GM10266 (cell line): ENCODE measurements around the gene SETD1B.

Experiments used
- DNase-seq: peaks from one replicate; pipeline ENCODE4 v3.0.0; 2012; ENCODE audit errors: extremely low spot score
- TF ChIP-seq, protein P1 (sequence below): IDR thresholded peaks from 2 replicates; pipeline ENCODE4 v1.5.1; 2012; ENCODE audit warnings: mild to moderate bottlenecking, low read depth; ENCODE audit not compliant: control insufficient read depth, insufficient read depth; ENCODE audit errors: missing control alignments

SETD1B gene

DNA sequence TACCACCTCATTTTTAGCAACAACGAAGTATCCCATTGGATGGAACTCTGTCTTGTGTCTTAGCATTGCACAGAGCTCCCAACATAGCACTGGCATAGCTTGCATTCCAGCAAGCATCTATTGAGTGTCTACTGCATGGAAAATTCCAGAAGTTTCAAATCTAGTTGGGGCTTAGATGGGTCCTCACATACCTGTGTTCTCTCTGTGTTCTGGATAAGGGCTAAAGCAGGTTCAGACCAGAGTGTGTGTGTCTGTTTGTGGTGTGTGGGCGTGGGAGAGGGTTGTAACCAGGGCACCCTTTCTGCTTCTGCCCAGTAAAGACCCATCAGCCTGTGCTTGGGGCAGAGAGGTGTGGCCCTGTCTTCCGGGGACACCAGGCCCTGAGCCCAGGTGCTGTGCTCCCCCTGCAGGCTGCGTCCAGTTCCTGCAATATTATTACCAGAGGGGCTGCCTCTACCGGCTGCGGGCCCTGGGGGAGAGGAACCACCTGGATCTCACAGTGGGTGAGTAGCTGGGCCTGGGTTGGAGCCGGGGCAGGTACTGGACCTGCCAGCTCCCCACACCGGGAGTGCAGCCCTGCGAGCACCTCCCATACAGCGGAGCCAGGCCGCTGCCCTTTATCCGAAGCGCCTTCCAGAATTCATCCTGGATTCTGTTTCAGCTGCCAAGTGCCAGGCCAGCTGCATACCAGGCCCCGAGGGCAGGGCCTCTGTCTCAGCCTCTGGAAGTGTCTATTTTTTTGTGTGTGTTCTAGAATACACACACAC, 30.6 kb upstream of the SETD1B start:
- TF ChIP-seq, protein P1, sequence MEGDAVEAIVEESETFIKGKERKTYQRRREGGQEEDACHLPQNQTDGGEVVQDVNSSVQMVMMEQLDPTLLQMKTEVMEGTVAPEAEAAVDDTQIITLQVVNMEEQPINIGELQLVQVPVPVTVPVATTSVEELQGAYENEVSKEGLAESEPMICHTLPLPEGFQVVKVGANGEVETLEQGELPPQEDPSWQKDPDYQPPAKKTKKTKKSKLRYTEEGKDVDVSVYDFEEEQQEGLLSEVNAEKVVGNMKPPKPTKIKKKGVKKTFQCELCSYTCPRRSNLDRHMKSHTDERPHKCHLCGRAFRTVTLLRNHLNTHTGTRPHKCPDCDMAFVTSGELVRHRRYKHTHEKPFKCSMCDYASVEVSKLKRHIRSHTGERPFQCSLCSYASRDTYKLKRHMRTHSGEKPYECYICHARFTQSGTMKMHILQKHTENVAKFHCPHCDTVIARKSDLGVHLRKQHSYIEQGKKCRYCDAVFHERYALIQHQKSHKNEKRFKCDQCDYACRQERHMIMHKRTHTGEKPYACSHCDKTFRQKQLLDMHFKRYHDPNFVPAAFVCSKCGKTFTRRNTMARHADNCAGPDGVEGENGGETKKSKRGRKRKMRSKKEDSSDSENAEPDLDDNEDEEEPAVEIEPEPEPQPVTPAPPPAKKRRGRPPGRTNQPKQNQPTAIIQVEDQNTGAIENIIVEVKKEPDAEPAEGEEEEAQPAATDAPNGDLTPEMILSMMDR, result peak; percentile 94
- DNase-seq, result peak; percentile 93

DNA sequence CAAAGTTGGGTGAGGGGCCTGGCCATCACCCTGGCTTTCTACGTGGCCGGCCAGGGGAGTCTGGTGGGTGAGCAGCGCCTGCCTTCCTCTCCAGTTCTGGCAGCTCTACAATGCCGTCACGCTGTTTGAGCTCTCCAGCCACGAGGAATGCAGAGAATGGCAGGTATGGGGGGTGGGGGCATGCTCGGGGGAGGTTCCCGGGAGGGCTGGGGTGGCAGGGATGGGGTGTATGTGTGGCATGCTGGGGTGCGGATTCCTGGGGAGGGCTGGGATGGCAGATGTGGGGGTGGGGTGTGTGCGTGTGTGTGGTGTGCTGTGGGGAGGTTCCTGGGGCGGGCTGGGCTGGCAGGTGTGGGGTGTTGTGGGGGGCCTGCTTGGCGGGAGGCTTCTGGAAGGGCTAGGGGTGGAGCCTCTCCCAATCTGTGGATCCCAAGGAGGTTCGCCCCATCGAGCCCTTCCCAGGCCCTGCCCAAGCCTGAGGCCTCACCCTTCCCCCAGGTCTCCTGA, 28.8 kb upstream of the SETD1B start:
- DNase-seq, result no peak

DNA sequence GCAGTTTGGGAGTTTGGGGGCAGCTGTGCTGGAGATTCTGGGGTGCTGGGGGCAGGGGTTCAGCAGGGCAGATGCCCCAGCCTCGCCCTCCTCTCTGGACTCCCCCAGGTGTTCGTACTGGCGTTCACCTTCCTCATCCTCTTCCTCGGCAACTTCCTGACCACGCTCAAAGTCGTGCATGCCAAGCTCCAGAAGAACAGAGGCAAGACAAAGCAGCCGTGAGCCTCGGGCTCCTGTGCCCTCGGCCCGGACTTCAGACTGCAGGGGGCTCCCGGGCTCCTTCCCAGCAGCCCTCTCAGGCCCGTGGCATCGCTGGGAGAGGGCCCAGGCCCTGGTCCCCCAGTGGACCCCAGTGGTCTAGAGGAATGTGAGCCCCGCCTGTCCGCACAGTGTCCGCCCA, 28.3 kb upstream of the SETD1B start:
- TF ChIP-seq, protein P1, result no peak

More for the DNA sequence above, 28.8 kb upstream of the SETD1B start:
- TF ChIP-seq, protein P1, result no peak

DNA sequence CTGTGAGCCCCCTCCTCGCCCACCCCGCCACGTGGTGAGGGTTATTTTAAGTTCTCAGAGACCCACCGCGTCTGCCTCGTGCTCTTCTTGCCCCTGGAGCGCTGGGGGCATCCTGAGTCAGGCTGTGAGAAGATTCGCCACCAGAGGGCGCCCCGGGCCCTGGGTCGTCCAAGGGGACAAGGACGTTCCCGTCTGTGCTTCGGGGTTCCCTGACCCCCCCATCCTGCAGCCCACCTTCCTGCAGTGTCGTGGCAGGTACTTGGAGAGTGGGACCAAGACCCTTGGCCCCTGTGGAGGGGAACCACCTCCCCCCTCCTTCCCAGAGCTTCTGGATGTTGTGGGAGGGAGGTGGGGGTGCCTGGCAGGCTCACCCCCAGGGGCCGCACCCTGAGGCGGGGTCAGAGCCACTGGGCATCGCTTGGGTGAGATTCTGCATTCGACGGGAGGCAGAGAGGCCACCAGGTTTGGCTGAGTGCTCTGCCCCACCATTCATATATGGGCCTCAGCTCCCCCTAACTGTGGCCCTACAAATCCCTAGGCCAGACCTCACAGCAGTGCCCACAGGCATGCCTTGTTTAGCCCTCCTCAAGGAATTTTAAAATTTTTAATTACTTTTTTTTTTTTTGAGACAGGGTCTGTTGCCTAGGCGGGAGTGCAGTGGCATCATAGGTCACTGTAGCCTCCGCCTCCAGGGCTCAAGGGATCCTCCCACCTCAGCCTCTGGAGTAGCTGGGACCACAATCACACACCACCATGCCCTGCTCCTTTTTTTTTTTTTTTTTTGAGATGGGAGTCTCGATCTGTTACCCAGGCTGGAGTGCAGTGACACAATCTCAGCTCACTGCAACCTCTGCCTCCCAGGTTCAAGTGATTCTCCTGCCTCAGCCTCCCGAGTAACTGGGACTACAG, 27.4 kb upstream of the SETD1B start:
- peak; percentile 89 for DNase-seq
- TF ChIP-seq, protein P1, result peak; percentile 87

More for the DNA sequence above, 28.3 kb upstream of the SETD1B start:
- DNase-seq, result no peak

DNA sequence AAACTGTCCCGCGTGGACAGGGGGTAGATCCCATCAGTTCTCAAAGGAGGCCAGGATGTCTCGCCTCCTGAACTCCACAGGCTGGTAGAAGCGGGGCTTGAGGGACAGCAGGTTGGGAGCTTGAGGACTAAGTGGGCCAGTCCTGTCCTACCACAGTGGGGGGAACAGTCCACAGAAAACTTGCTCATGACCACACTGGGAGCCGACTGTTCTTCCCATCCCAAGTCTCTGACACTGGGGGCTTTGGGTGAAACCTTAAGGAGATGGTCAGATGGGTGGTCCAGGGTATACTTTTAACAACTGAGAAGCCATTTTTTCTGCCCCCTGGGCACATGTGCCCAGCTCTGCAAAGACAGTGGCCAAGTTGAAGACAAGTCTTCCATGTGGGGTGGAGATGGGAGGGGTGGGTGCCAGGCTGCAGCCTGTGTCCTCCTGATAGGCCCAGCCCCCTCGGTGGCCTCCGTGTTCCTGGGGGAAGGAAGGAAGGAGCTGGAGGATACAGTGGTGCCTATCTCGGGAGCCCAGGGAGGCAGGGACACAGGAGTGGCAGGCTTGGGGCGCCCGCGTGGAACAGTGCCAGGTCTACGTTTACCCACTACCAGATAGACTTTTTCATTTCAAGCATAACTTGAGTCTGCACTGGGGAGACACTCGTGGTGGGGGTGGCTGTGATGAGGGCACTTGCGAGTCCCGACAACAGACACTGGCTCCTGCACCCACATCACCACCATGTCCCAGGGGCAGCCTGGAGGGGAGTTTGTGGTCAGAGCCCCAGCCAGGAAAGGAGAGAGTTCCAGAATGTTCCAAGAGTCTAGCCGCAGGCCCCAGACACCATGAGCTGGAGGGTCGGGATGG, 25.0 kb upstream of the SETD1B start:
- no peak for DNase-seq
- TF ChIP-seq, protein P1, result no peak

DNA sequence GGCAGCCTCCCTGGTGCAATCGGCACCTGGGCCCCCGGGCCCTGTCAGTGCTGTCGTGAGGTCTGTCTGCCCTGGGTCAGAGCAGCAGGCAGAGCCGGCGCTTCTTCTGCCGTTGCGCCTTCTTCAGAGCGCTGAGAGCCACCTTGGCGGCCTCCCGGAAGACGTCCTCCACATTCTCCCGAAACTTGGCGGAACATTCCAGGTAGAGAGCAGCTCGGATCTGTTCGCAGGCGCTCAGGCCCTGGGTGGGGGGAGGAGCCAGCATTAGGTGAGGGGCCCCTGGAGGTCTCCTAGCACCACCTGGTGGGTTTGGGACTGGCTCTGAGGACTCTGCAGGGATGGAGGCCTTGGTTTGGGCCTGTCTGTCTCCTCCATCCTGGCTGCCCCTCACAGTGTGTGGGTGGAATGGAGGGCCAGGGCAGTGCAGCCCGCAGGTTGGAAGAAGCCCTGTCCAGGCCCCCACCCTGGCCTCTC, 24.4 kb upstream of the SETD1B start:
- DNase-seq, result no peak
- TF ChIP-seq, protein P1, result no peak
